ENCODE results near the gene TNNT2. TPM values are rescaled to one million over a fixed set of nuclear protein-coding genes. Genes with fewer than 3 reads are reported as not detected.

Gene TNNT2
- total and polyA plus RNA-seq, 2 donors (not counting 3 experiments of a cell fraction or from before 2014, with no cell fraction given): not detected

- dilution Hi-C loops (cut with MboI; ENCODE audit: extremely low pct_ligation_motif_present, low sequenced_read_pairs) (no loop called here), intact Hi-C loops (cut with micrococcal nuclease) (no loop called here)
- DNase-seq (ENCODE audit: low read depth, low spot score) (no peak), FAIRE-seq (no peak)
- no TSS peak for BruUV-seq (replicated peaks)
- Histone ChIP-seq H3K27me3 (ENCODE audit: control insufficient read depth in 2 of 2, insufficient read depth in 2 of 2, low read length in 2 of 2) (peaks cover 0 to 4% of the 10 kb centered on the region in 2 experiments), H2AFZ (ENCODE audit: low read depth, low read length) (no peak overlapping the region), H3K27ac (ENCODE audit: insufficient read depth, low read depth, low read length) (no peak overlapping the region), H3K36me3 (ENCODE audit: control insufficient read depth in 2 of 2, extremely low read depth in 1 of 2, insufficient read depth in 2 of 2, low read length in 2 of 2) (no peaks in the 10 kb centered on the region), H3K79me2 (ENCODE audit: control insufficient read depth, insufficient read depth, low read length) (no peaks in the 10 kb centered on the region), H3K9me1 (replicated peaks; ENCODE audit: control insufficient read depth, extremely low read depth, insufficient read depth, low read length) (no peaks in the 10 kb centered on the region), H3K4me3 (replicated peaks in 1 of 3; ENCODE audit: insufficient read depth in 1 of 3, low read depth in 1 of 3, low read length in 3 of 3) (no peak overlapping the region), H3K4me2 (ENCODE audit: insufficient read depth, low read length) (no peak overlapping the region), H3K9ac (replicated peaks; ENCODE audit: extremely low read depth, insufficient read depth, low read length) (no peak overlapping the region), H3K9me3 (replicated peaks; ENCODE audit: control insufficient read depth, insufficient read depth, low read length) (no peaks in the 10 kb centered on the region), H3K4me1 (ENCODE audit: control insufficient read depth, extremely low read depth, insufficient read depth, low read length) (no peaks in the 10 kb centered on the region), H4K20me1 (replicated peaks; ENCODE audit: control insufficient read depth, extremely low read depth, insufficient read depth, low read length) (no peaks in the 10 kb centered on the region)
- ChIA-PET CTCF (interaction anchor here (1.8 kb wide), 1 partner anchor 12 kb away, joined by 11 read pairs; no protein-coding TSS in a partner anchor), POLR2A (no interaction called here)
- no peak for TF ChIP-seq MAX (IDR thresholded peaks at IDR 0.05; ENCODE audit: insufficient read depth, insufficient read length)
- TF ChIP-seq EZH2 (IDR thresholded peaks at IDR 0.05; ENCODE audit: borderline replicate concordance, low read depth, low read length, severe bottlenecking): no peak
- no peak for TF ChIP-seq POLR2AphosphoS5 (IDR thresholded peaks at IDR 0.05; ENCODE audit: insufficient read depth, low read depth, low read length)
Observed at GRCh38 chr1:201424146-201424545, 46.7 kb upstream of the TNNT2 start.

- intact Hi-C loops (cut with micrococcal nuclease): no loop called here
- Histone ChIP-seq H3K27me3 (ENCODE audit: control insufficient read depth in 2 of 2, insufficient read depth in 2 of 2, low read length in 2 of 2) (peaks cover 0 to 4% of the 10 kb centered on the region in 2 experiments), H3K4me2 (ENCODE audit: insufficient read depth, low read length) (no peak overlapping the region), H3K27ac (ENCODE audit: insufficient read depth, low read depth, low read length) (no peak overlapping the region), H3K9me3 (replicated peaks; ENCODE audit: control insufficient read depth, insufficient read depth, low read length) (no peaks in the 10 kb centered on the region), H4K20me1 (replicated peaks; ENCODE audit: control insufficient read depth, extremely low read depth, insufficient read depth, low read length) (no peaks in the 10 kb centered on the region), H3K9me1 (replicated peaks; ENCODE audit: control insufficient read depth, extremely low read depth, insufficient read depth, low read length) (no peaks in the 10 kb centered on the region), H3K4me3 (replicated peaks in 1 of 3; ENCODE audit: insufficient read depth in 1 of 3, low read depth in 1 of 3, low read length in 3 of 3) (no peak overlapping the region), H2AFZ (ENCODE audit: low read depth, low read length) (no peak overlapping the region), H3K4me1 (ENCODE audit: control insufficient read depth, extremely low read depth, insufficient read depth, low read length) (no peaks in the 10 kb centered on the region), H3K36me3 (ENCODE audit: control insufficient read depth in 2 of 2, extremely low read depth in 1 of 2, insufficient read depth in 2 of 2, low read length in 2 of 2) (no peaks in the 10 kb centered on the region), H3K79me2 (ENCODE audit: control insufficient read depth, insufficient read depth, low read length) (no peaks in the 10 kb centered on the region), H3K9ac (replicated peaks; ENCODE audit: extremely low read depth, insufficient read depth, low read length) (no peak overlapping the region)
- no peak for FAIRE-seq
- no peak for DNase-seq (ENCODE audit: low read depth, low spot score)
- dilution Hi-C loops (cut with MboI; ENCODE audit: extremely low pct_ligation_motif_present, low sequenced_read_pairs): no loop called here
- BruUV-seq (replicated peaks): no TSS peak
- ChIA-PET POLR2A (no interaction called here), CTCF (interaction anchor here (1.8 kb wide), 1 partner anchor 12 kb away, joined by 11 read pairs; no protein-coding TSS in a partner anchor)
- no peak for TF ChIP-seq POLR2A (IDR thresholded peaks at IDR 0.05; ENCODE audit: low read depth, low read length)
Observed at GRCh38 chr1:201423655-201424054, 46.2 kb upstream of the TNNT2 start.

Data from endothelial cell of umbilical vein (primary cell).